ENCODE measurements around the gene DHCR24. TPM values are rescaled to one million over a fixed set of nuclear protein-coding genes. Genes with fewer than 3 reads are reported as not detected.
A peak's percentile ranks its signal among the peaks of the same experiment; 100 is the strongest.

DHCR24 gene
- total RNA-seq, 6 experiments from 2014 or later: 39.3 to 88.4 (median 74.8) TPM

GRCh38 chr1:54803761-54804470, 83.1 kb downstream of the DHCR24 start:
- Mint-ChIP-seq H3K4me3 (no peak overlapping the region), H3K4me1 (ENCODE audit: low read depth) (peaks cover 39% of the 10 kb centered on the region), H3K27ac (peak overlapping the region; percentile 74), H3K27me3 (ENCODE audit: insufficient read depth) (peaks cover 20% of the 10 kb centered on the region), H3K9me3 (no peaks in the 10 kb centered on the region), H3K36me3 (ENCODE audit: low read depth) (no peaks in the 10 kb centered on the region)
- TF ChIP-seq, protein P1, sequence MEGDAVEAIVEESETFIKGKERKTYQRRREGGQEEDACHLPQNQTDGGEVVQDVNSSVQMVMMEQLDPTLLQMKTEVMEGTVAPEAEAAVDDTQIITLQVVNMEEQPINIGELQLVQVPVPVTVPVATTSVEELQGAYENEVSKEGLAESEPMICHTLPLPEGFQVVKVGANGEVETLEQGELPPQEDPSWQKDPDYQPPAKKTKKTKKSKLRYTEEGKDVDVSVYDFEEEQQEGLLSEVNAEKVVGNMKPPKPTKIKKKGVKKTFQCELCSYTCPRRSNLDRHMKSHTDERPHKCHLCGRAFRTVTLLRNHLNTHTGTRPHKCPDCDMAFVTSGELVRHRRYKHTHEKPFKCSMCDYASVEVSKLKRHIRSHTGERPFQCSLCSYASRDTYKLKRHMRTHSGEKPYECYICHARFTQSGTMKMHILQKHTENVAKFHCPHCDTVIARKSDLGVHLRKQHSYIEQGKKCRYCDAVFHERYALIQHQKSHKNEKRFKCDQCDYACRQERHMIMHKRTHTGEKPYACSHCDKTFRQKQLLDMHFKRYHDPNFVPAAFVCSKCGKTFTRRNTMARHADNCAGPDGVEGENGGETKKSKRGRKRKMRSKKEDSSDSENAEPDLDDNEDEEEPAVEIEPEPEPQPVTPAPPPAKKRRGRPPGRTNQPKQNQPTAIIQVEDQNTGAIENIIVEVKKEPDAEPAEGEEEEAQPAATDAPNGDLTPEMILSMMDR (IDR thresholded peaks at IDR 0.05): no peak
- peak; percentile 33 for DNase-seq

- no peak within 1 kb of the TSS for H3K27ac Mint-ChIP-seq
- H3K4me1 Mint-ChIP-seq (ENCODE audit: low read depth): peaks cover 24% of the 10 kb centered on the region
- DNase-seq: no peak
Measured at GRCh38 chr1:54800899-54801759, 85.9 kb downstream of the DHCR24 start, which contains the start of gene TTC22. Gene TTC22 (minus strand): TSS chr1:54801323. CDS start chr1:54801163, 160 bp downstream.

DNA sequence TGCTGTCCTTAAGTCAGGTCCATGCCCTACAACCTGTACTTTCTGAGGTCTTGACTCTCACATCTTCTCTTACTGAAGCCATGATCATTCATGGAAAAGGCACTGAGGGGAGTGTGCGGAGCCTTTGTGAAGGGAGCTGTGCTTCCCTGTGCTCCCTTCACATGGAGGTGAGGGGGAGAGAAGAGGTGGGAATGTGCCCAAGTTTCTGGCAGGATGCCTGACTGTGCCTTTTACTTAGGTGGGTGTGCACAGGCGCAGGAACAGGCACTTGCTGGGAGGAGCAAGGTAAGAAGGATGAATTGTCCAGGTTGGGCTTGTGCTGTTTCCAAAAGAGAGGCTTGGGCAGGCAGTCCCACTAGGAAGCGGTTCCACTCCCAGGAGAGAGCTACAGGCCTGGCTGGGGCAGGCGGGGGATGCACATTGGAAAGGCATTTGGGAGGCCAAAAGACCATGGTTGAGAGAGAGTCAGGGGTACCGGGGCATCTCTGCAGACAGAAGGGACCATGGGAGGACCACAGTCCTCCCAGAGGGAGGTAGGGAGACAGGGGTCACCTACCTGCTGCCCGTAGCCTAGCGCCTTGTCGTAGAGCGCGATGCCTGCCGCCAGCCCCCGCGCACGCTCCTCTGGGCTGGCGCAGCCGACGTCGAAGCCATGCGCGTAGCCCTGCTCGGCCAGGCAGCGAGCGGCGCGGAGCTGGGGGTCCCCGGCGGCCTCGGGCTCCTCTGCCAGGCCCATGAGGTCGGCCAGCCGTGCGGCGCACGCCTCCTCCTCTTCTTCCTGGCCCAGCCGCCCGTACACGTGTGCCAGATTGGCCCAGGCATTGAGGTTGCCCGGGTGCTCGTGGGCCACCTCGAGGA, 86.7 kb downstream of the DHCR24 start:
- H3K27ac Mint-ChIP-seq: no peak overlapping the region
- H3K36me3 Mint-ChIP-seq (ENCODE audit: low read depth): no peaks in the 10 kb centered on the region
- no peaks in the 10 kb centered on the region for H3K9me3 Mint-ChIP-seq
- TF ChIP-seq, protein P1 (IDR thresholded peaks at IDR 0.05): no peak
- H3K4me3 Mint-ChIP-seq: no peak overlapping the region
- no peak for DNase-seq
- peaks cover 24% of the 10 kb centered on the region for H3K4me1 Mint-ChIP-seq (ENCODE audit: low read depth)
- peaks cover 29% of the 10 kb centered on the region for H3K27me3 Mint-ChIP-seq (ENCODE audit: insufficient read depth)

More at GRCh38 chr1:54800899-54801759, 85.9 kb downstream of the DHCR24 start, which contains the start of gene TTC22:
- no peak within 1 kb of the TSS for H3K4me3 Mint-ChIP-seq
- H3K27me3 Mint-ChIP-seq (ENCODE audit: insufficient read depth): peaks cover 29% of the 10 kb centered on the region
- H3K36me3 Mint-ChIP-seq (ENCODE audit: low read depth): no peaks in the 10 kb centered on the region
- TF ChIP-seq, protein P1 (IDR thresholded peaks at IDR 0.05): peak; percentile 38
- H3K9me3 Mint-ChIP-seq: no peaks in the 10 kb centered on the region

Other genes with a start within 250 kb of the DHCR24 start
- gene MROH7, start 245.4 kb downstream of the DHCR24 start, total RNA-seq (2021; fragmentation: NEBNext Ultra II Directional; extraction: Animal tissue kit (Norgen Biotek cat#: 25700)): under 1 TPM in 1 of 6 experiments, not detected in 5; 0.09 TPM
- gene TTC4, start 171.3 kb downstream of the DHCR24 start, total RNA-seq (2021; fragmentation: NEBNext Ultra II Directional; extraction: Animal tissue kit (Norgen Biotek cat#: 25700)): 10 to 100 TPM; 20.1 to 31.5 (median 28.2) TPM
- gene PARS2, start 122.7 kb downstream of the DHCR24 start, total RNA-seq (2021; fragmentation: NEBNext Ultra II Directional; extraction: Animal tissue kit (Norgen Biotek cat#: 25700)): 1 to 10 TPM; 3.3 to 4.2 (median 3.6) TPM
- gene TTC22, start 85.9 kb downstream of the DHCR24 start, total RNA-seq (2021; fragmentation: NEBNext Ultra II Directional; extraction: Animal tissue kit (Norgen Biotek cat#: 25700)): not detected
- not detected for gene TMEM61, start 93.4 kb upstream of the DHCR24 start, total RNA-seq (2021; fragmentation: NEBNext Ultra II Directional; extraction: Animal tissue kit (Norgen Biotek cat#: 25700))
- gene BSND, start 111.7 kb upstream of the DHCR24 start, total RNA-seq (2021; fragmentation: NEBNext Ultra II Directional; extraction: Animal tissue kit (Norgen Biotek cat#: 25700)): not detected
- gene PCSK9, start 152.4 kb upstream of the DHCR24 start, total RNA-seq (2021; fragmentation: NEBNext Ultra II Directional; extraction: Animal tissue kit (Norgen Biotek cat#: 25700)): under 1 TPM in 2 of 6 experiments, not detected in 4; 0.05 TPM